K562 (cell line): Measurements from ENCODE around the gene SLC7A14. TPM values are rescaled to one million over a fixed set of nuclear protein-coding genes. Genes with fewer than 3 reads are reported as not detected.

Experiments used
- C11orf30 ChIP-seq: fragments of 450-650 bp; IDR thresholded peaks from 2 replicates; pipeline ENCODE4 v1.6.1; 2016; ENCODE audit warnings: low read depth, mild to moderate bottlenecking
- CBFA2T2 ChIP-seq: fragments of 450-650 bp; conservative IDR thresholded peaks from 2 replicates; pipeline ENCODE4 v1.6.1; 2017; ENCODE audit warnings: mild to moderate bottlenecking
- CCNT2 ChIP-seq: IDR thresholded peaks from 2 replicates; pipeline ENCODE4 v1.6.1; 2011; ENCODE audit warnings: borderline replicate concordance, low read depth, mild to moderate bottlenecking, moderate library complexity, mixed read lengths, low read length; ENCODE audit not compliant: insufficient read length; ENCODE audit errors: extremely low read depth
- CUX1 ChIP-seq: fragments of 200-800 bp; sonication (Bioruptor generic); IDR thresholded peaks from 2 replicates; pipeline ENCODE4 v1.6.1; 2016; ENCODE audit warnings: missing genetic modification characterization, missing compliant biosample characterization
- EP400 ChIP-seq: fragments of 450-650 bp; IDR thresholded peaks from 2 replicates; pipeline ENCODE4 v1.6.1; 2017; ENCODE audit warnings: antibody characterized with exemption, mild to moderate bottlenecking, moderate library complexity
- FOS ChIP-seq: IDR thresholded peaks from 3 replicates; pipeline ENCODE4 v1.6.1; 2011; ENCODE audit not compliant: insufficient read length; ENCODE audit errors: extremely low read depth
- FOSL1 ChIP-seq: fragments of 200-800 bp; sonication (Bioruptor generic); conservative IDR thresholded peaks from 2 replicates; pipeline ENCODE4 v1.6.1; 2016; ENCODE audit warnings: missing genetic modification characterization, missing compliant biosample characterization
- MTA2 ChIP-seq: fragments of 450-650 bp; IDR thresholded peaks from 2 replicates; pipeline ENCODE4 v1.6.1; 2016; ENCODE audit warnings: low read depth
- NFE2L1 ChIP-seq: fragments of 450-650 bp; IDR thresholded peaks from 2 replicates; pipeline ENCODE4 v1.6.1; 2016; ENCODE audit warnings: missing genetic modification characterization, low read depth, mild to moderate bottlenecking, missing compliant biosample characterization, moderate library complexity, borderline replicate concordance
- RCOR1 ChIP-seq, 2 experiments: IDR thresholded peaks; 2 replicates each; pipeline ENCODE4 v1.6.1; 2012; ENCODE audit warnings: low read depth in 2 of 2, low read length in 2 of 2, borderline replicate concordance in 1 of 2, improper control_type of control experiment in 1 of 2
- ZFX ChIP-seq: sonication (generic); formaldehyde crosslinking; IDR thresholded peaks from 2 replicates; pipeline ENCODE4 v1.8.0; 2022; ENCODE audit warnings: mild to moderate bottlenecking, missing genetic modification reagents, moderate library complexity
- ZNF175 ChIP-seq: fragments of 200-800 bp; sonication (Bioruptor generic); IDR thresholded peaks from 2 replicates; pipeline ENCODE4 v1.6.1; 2016; ENCODE audit warnings: low read depth, mild to moderate bottlenecking, missing genetic modification characterization, missing compliant biosample characterization
- ZNF316 ChIP-seq: fragments of 450-650 bp; IDR thresholded peaks from 2 replicates; pipeline ENCODE4 v1.6.1; 2016
- ZNF384 ChIP-seq: IDR thresholded peaks from 2 replicates; pipeline ENCODE4 v1.6.1; 2012; ENCODE audit warnings: low read depth, low read length, improper control_type of control experiment
- ZNF507 ChIP-seq: conservative IDR thresholded peaks from 2 replicates; pipeline ENCODE4 v1.6.1; 2017; ENCODE audit warnings: missing genetic modification characterization, missing compliant biosample characterization
- ZNF592 ChIP-seq: fragments of 450-650 bp; IDR thresholded peaks from 2 replicates; pipeline ENCODE4 v1.6.1; 2017; ENCODE audit warnings: antibody characterized with exemption, mild to moderate bottlenecking
- polyA plus RNA-seq, 8 experiments: library from polyadenylated mRNA; depleted of rRNA in 4 of 8; stranded (reverse) in 5 of 8; unstranded in 3 of 8; fragments of >200 nt; fragmentation: Nextera tagmentation in 2 of 8; fragmentation: Illumina TruSeq in 1 of 8; extraction: Ambion mirVana in 2 of 8; extraction: Trizol in 1 of 8; gene quantifications; 2 replicates each; pipeline versions ENCODE4 v1.2.1 to v1.2.3, GENCODE V29; 2011 to 2014; ENCODE audit warnings: inconsistent platforms in 1 of 8, missing spikeins in 1 of 8
- total RNA-seq, 7 experiments: library from RNA; depleted of rRNA in 6 of 7; stranded (reverse); fragments of >200 nt in 6 of 7; fragmentation: Illumina TruSeq in 2 of 7; extraction: Trizol in 2 of 7; gene quantifications; 2 replicates each; pipeline versions ENCODE4 v1.2.1 to v1.2.3, GENCODE V29; 2011 to 2021; ENCODE audit warnings: low replicate concordance in 1 of 7

The SLC7A14 gene
- total and polyA plus RNA-seq, 9 of the 15 experiments (the other 6 are each of a cell fraction or from before 2014, with no cell fraction given), result not detected

DNA sequence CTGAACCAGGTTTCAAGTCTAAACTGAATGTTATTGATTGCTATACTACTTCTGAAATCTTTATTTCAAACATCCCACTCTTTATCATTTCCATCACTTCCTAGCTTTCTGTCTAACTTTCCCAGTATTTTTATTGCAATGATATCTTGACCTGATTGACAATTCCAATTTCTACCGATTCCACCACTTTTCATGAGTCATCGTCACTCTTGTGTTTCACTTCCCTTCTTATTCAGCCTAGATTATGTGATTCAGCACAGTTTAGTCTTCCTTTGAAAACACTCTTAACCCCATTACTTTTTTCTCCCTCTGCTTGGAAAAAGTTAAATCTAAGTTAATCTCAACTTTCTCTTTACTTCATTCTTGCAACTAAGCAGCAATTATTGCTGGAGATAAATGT lies 62.6 kb downstream of the SLC7A14 start (continued):
- TF ChIP-seq FOSL1 (tag) (peak; percentile 71; the same call in 1 of the 2 replicates), FOS (no peak), C11orf30 (peak; percentile 92), MTA2 (peak; percentile 17; the same call in 1 of the 2 replicates), ZNF316 (peak; percentile 97), ZFX (CRISPR knock-in tag) (no peak), ZNF592 (peak; percentile 29; the same call in 1 of the 2 replicates), ZNF175 (CRISPR knock-in tag) (0 out of 2 replicates have a peak, but pooled peaks have one; percentile 49), NFE2L1 (peak; percentile 73), EP400 (peak; percentile 24; the same call in 1 of the 2 replicates), CUX1 (no peak), ZNF507 (no peak), CBFA2T2 (no peak), ZNF384 (no peak), RCOR1 (IDR thresholded peaks at IDR 0.05; ENCODE audit: borderline replicate concordance in 1 of 2, low read depth in 2 of 2, low read length in 2 of 2) (no peak), CCNT2 (no peak)
